NCI-H1092 (cell line): Measurements from ENCODE around the gene FBXL22.

Experiments
- DNase-seq: peaks from one replicate; lab custom pipeline; 2025; lab: John Stamatoyannopoulos, UW

The FBXL22 gene, protein sequence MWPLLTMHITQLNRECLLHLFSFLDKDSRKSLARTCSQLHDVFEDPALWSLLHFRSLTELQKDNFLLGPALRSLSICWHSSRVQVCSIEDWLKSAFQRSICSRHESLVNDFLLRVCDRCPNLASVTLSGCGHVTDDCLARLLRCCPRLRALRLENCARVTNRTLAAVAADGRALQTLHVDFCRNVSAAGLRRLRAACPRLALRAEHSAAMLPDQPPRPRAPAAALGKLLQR

GRCh38 chr15:63597038-63597790 is at the start of gene FBXL22:
Gene FBXL22, plus strand, starts transcription at chr15:63597387. Its CDS starts 6 bp downstream, at chr15:63597393.
- no peak for DNase-seq

- DNase-seq: no peak
Observed at GRCh38 chr15:63551400-63551799, 45.8 kb upstream of the FBXL22 start.

DNA sequence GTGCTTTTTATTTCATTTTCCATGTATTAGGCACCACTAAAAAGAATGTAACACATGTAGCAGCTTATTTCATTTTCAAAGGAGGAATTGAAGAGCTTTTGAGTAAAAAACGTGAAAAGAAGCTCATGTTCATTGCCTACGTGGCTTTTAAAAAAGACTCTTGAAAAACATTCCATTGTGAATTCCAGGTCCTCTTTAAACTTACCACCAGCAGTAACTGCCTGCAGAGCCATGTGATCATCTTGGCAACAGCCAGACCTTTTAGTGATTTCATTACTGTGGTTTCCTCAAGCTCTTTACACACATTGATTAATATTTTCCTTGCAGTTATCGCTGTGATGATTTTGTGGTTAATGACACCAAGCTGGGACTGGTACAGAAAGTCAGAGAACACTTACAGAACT is 43.8 kb upstream of the FBXL22 start:
- DNase-seq: no peak

- no peak for DNase-seq
Observed at GRCh38 chr15:63554337-63554927, 42.8 kb upstream of the FBXL22 start.

DNA sequence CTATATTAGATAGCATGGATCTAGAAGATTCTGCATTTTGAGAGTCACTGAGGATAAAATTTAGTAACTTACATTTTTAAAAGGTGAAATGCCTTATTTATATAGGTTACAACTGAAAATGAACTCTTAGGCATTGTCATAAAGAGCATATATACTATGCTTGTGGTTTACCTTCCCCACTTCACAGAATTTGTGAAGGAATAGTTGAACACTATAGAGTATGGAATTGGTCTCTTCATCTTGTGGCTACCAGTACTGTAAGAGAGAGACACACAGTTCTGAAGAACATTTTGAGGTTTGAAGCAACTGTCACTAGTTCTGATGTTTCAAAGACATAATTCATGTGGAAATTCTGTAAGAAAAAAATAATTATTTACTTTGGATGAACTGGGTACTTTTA is 41.7 kb upstream of the FBXL22 start:
- no peak for DNase-seq

GRCh38 chr15:63556246-63556645 is 40.9 kb upstream of the FBXL22 start:
- DNase-seq: no peak

- no peak for DNase-seq
Observed at GRCh38 chr15:63556736-63557135, 40.5 kb upstream of the FBXL22 start.

DNA sequence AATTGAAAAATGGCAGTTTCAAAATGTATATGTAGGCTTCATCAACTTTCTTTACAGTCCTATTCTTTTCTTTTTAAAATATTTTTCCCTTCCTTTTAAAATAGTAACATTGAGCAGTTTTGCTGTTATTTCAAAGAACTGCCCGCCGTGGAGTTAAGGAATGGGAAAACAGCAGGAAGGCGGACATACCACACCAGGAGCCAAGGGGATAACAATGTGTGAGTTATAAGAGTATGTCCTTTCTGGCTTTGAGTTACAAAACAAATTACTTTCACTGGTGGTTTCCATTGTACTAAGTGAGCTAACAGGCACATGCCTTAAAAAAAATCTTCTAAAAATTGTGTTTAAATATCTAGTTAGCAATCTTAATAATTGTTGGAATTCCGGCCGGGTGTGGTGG is 37.4 kb upstream of the FBXL22 start:
- no peak for DNase-seq

GRCh38 chr15:63560741-63561448 is 36.3 kb upstream of the FBXL22 start:
- DNase-seq: no peak

- DNase-seq: no peak
Observed at GRCh38 chr15:63564093-63564492, 33.1 kb upstream of the FBXL22 start.

DNA sequence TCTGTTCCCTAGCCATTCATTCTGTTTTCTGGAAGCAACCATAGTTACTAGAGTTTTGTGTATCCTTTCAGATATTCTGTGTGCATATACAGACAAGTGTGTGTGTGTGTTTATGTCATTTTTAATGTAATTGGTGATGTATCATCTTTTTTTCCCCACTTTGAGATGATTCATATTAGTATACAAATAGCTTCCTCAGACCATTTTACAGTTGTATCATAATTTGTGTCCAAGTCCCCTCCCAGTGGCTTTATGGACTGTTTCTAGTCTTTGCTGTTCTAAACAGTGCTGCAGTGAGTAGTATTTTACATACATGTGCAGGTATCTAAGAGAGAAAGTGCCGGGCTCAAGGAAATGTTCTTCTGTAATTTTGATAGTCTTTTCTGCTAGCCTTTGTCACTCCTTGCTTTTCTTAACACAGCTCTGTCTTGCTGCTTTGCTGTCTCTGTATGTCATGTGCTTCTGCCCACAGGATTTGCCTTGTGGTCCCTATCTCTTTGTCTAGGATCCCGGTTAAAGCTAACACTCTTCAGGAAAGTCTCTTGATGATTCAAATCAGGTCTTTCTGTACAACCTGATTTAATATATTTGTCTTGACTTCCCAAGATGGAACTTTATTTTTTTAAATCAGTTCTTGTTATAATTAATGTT is 31.5 kb upstream of the FBXL22 start:
- no peak for DNase-seq

DNA sequence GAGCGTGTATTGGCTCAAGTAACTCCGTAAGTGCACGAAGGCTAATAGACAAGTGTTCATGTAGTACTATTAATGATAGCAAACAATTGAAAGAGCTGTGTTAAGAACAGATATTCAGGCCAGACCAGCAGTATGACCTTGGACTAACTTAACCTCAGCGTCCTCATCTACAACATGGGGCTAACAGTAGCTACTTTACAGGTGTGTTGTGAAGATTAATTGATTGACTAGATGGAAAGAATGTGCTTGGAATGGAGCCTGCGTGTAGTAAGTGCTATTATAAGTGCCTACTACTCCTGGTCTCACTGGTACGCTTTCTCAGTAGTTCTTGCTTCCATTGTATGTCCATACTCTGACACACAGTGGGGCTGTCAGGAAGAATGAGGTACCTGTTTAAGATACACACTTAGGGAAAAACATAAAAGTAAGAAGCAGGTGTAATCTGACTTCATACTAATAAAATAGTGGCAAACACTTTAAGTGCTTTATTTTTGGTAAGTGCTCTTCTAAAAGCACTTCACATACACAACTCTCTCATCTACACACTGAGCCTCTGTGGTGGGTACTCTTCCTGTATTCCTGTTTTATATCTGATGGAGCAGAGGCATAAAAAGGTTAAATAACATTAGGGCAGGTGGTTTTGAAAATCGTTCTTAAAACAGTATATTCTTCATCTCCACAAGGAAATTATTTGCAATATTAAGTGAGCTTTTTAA is 24.3 kb upstream of the FBXL22 start:
- no peak for DNase-seq

DNA sequence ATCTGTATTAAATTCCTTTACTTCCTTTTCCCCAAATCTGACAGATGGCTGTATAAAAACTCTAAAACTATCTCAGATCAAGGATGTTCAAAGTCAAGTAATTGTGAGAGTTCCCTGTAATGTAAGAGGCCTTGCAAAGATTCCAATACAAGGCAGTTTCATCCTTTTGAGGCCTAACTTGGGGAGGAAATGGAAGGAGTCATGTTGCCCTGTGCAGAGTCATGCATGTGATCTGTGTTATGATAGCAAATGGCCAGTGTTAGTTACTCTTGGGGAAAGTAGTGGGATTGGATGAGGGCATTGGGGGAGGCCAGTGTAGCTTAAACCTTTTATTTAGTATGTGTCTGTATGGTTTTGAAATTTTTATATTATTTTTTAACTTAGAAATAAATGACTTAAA is 23.7 kb upstream of the FBXL22 start:
- DNase-seq: no peak

GRCh38 chr15:63575312-63575711 is 21.9 kb upstream of the FBXL22 start:
- DNase-seq: no peak

- DNase-seq: no peak
Observed at GRCh38 chr15:63576441-63576840, 20.7 kb upstream of the FBXL22 start.

DNA sequence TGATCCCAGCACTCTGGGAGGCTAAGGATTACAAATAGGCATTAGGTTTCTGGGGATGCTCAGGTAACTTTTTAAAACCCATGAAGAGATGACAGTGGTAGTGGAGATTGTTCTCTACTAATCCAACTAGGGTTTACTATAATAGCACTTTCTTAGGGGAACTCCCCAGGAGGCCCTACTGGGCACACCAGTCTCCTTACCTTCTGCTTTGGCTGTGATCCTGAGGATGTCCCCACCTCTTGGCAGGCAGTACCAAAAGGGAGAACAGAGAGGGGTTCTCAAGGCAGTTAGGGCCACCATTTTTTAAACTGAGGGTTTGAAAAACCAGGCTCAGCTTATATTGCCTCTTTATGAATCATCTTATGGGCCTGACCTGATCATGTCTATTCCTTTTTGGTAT is 15.0 kb upstream of the FBXL22 start:
- no peak for DNase-seq

GRCh38 chr15:63582718-63583426 is 14.3 kb upstream of the FBXL22 start:
- DNase-seq: no peak

DNA sequence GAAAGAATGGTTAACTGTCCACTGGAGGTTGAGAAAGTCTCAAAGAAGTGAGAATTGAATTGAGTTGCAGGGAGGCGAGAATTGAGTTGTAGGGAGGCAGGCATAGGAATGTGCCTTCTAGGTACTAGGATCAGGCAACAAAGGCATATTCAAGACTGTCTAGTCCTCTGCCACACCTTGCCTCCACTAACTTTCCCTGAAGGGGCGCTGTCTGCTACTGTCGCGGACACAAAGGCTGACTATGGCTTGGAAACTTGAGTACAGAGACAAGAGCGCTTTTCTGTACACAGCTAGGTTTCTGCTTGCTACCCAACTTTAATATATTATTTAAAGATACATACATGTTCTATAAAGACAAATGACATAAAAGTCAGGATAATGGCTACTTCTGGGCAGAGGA is 10.4 kb upstream of the FBXL22 start:
- no peak for DNase-seq

- no peak for DNase-seq
Observed at GRCh38 chr15:63587527-63587926, 9.7 kb upstream of the FBXL22 start.

DNA sequence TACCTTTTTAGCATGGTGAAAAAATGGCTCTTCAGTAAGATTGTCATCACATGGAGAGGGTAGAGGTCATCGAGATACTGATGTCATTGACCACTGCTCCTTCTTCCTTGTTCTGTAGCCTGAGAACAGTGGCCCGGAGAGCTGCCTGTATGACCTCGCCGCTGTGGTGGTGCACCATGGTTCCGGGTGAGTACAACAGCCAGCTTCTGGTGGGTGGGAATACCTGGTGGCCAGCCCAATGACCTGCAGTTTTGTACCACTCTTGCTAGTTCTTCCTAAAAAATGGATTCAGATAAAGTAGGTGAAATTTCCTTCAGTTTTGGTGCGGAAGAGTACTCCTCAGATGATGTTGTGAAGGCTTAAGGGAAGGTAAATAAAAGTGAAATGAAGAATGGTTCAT is 8.4 kb upstream of the FBXL22 start:
- DNase-seq: no peak
